ENCODE results near the gene ZBP1.

The ZBP1 gene

DNA sequence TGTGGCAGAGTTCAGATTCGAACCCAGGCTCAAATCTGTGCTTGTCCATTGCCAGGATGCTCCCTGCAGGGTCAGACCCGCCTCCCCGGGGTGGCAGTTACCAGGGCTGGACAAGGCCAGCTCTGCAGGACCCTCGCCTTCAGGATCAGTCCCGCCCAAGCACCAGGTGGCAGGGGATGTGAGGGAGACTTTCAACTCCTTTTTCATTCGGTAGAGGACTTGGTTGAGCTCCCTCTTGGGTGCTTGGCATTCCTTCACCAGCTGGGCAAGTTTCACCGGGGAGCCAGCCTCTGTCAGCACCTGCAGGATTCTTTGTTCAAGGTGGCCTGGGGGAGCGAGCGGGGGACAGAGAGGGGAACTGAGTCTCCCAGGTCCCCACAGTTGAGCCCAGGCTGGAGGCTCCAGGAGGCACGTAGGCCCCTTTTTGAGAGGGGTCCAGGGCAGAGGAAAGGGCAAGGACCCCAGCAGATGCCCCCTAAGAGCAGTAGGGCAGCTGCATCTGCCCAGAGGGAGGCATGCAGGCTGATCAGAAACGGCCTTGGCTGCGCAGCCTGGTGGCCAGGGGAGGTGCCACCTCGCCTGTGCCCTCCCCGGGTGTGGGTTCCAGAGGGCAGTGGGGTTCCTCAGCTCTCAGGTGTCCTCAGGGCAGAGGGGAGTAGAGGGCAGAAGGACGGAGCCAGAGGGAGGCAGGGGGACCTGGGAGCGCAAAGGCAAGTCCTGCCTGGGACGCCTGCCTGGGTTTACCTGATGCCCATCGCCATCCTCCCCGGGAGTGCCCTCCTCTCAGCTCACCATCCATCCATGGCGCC lies 3.9 kb downstream of the ZBP1 start:
- DNase-seq: no peak

DNA sequence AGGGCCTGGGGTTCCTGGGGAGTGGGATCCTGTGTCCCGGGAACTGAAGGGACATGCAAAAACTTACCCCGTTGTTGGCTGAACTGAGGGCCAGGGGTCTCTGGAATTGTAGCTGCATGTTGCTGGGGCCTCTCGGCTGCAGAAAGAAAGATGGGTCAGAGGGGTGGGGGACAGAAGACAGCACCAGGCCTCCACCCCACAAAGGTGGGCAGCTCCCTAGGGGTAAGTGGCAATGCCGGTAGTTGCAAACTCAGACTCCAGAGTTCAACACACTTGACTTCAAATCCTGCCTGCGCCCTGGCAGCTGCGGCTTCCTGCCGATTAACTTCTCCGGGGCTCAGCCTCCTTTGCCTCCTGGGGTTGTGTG lies 4.8 kb downstream of the ZBP1 start:
- DNase-seq: no peak

DNA sequence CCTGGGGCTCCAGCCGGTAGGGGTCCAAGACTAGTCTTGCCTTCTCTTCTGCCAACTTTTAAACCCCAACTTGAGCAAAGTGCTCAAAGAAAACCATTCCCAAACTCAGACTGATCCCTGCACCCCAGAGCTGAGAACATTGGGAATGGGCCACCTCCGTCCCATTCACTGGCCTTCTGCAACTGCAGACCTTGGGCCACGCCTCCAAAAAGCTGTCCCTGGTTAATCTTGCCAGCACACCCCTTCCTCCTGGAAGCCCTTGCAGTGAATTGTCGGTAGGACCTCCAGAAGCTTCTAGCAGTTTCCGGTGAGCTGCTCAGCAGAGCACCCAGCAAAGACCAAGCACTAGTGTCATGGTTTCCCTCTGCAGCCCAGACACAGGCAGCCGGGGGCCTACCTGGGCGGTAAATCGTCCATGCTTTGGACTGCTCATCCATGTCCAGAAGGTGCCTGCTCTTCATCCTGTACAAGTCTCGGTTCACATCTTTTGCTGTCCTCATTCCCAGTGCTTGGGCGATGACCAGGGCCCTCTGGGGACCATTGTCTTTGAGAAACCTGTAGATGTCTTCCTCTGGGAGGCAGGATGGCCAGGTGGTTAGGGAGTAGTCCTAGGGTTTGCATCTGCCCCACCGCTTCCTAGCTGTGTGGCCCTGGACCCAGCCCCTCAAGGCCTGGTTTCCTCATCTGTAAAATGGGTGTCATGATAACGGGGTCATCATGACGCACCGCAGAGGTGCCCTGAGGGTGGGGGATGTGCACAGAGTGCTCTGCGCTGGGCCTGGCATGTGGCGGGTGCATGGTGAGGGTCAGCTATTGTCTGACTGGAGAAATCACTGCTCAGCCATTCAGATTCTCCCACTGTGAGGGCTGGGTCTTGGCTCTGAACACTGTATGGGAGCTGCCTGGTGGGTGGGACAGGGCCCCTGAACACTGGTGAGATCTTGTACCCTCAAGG lies 5.5 kb downstream of the ZBP1 start:
- DNase-seq: no peak

DNA sequence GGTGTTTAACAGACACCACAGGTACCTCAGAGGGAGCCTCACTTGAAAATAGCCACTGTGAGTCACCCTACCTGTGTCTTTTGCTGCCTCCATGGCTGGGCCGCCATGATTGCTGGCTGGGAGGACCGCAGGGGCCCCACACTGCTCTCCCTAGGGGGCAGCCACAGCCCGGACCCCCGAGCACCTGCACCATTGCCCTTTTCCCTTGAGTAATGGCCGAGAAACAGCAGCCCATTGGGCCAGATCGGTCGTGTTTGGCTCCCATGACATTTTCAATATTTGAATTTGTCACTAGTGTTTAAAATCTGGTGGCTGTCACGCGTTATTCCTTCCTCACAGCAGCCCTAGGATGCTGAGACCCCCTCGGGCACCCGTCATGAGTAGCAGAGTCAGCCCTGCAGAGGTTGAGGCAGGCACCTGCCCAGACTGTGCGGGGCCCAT lies 6.7 kb downstream of the ZBP1 start:
- no peak for DNase-seq

- no peak for DNase-seq
Observed at GRCh38 chr20:57612916-57613315, 7.3 kb downstream of the ZBP1 start.

GRCh38 chr20:57612436-57612835 lies 7.8 kb downstream of the ZBP1 start:
- DNase-seq: no peak

- DNase-seq: no peak
Observed at GRCh38 chr20:57611586-57612311, 8.5 kb downstream of the ZBP1 start.

DNA sequence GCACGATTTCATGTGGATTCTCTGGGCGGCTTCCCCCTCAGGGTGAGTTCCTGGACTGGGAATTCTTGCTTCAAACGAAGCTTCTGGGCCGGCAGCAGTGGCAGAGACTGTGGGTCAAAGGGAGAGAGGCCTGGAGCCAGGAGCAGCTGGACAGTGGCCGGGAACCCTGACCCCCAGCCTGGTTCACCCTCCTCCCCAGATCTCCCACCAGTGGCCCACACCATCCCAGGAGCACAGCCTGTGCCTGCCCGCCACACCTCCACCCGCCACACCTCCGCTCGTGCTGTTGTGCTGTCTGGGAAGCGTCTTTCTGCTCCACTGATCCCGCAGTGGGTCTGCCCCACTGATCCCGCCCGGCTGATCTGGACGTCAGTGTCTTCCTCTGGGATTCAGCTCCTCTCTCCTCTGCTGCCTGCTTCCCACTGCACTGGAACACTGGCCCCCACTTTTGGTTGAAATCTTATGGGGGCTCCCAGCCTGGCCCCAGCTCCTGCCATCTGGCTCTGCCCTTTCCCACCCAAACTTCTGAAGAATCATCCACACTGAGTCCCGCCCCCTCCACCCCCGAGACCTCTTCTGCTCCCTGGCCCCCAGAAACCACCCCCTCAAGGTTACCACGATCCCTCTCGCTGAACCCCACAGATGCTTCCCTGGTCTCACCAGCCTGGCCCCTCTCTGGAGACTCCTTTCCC lies 9.8 kb downstream of the ZBP1 start:
- DNase-seq: no peak

DNA sequence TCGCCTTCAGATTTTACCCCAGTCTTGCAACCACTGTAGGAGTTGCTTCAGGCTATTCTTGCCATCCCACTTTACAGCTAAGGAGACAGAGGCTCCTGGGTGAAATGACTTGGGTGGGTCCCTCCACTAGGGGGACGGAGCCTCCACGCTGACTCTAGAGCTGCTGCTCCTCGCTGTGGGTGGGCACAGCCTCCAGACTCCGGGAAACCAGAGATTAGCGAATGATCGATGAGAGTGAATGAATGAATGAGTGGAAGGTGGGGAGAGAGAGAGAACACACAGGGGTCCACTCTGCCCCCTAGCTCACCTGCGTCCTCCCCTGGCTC lies 10.4 kb downstream of the ZBP1 start:
- DNase-seq: no peak

DNA sequence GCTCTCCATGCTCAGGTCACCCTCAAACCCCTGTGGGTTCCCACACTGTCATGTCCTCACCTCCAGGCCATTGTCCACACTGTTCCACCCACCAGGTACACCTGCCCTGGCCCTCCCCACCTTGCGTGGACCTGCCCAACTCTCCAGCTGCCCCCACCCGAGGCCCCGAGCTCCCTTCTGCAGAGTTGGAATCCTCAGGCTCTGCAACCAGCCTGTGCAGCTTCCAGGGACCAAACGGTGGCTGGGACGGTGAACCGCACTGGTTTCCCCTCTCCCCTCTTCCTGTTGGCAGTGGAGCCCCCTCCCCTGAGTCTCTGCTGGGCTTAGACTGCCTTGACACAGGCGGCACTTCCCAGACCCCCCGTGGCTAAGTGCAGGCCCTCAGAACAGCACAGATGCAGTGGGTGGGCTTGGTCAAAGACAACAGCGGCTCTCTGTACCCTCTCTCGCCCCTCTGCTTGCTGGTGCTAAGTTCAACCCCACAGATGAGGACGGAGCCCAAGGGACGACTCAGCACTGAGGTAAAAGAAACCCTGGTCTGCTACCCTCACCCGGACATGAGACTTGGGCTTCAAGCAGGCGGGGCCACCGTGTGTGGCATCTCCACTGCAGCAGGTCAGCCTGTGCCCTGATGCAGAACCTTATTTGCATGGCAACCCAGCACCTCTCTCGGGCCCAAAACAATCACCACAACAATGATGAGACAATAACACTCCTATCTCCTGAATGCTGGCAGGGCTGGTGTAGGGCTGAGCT lies 11.0 kb downstream of the ZBP1 start:
- no peak for DNase-seq

GRCh38 chr20:57608516-57608915 lies 11.7 kb downstream of the ZBP1 start:
- DNase-seq: no peak

DNA sequence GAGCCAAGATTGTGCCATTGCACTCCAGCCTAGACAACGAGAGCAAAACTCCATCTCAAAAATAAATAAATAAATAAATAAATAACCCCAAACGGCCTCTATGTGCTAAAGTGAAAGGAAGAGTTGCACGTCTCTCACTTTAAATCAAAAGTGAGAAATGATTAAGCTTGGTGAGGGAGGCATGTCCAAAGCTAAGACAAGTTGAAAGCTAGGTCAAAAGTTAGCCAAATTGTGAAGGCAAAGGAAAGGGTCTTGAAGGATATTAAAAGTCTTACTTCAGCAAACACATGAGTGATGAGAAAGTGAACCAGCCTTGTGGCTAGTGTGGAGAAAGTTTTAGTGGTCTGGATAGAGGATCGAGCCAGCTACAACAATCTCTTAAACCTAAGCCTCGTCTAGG lies 14.3 kb downstream of the ZBP1 start:
- no peak for DNase-seq

DNA sequence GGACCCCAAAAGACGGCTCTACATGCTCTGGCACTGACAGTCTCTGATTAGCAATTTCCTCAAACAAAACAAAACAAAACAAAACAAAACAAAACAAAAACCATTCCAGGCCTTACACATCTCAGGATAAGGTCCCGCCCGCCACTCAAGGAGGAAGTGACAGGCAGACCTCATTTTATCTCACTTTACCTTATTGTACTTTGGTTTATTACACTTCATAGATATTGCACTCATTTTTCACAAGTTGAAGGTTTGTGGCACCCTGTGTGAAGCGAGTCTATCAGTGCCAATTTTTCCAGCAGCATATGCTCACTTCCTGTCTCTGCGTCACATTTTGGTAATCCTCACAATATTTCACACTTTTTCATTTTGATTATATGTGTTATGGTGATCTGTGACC lies 15.2 kb downstream of the ZBP1 start:
- no peak for DNase-seq

GRCh38 chr20:57603120-57603519 lies 17.1 kb downstream of the ZBP1 start:
- DNase-seq: no peak

GRCh38 chr20:57601737-57602136 lies 18.5 kb downstream of the ZBP1 start:
- DNase-seq: no peak

- no peak for DNase-seq
Observed at GRCh38 chr20:57601211-57601570, 19.0 kb downstream of the ZBP1 start.

DNA sequence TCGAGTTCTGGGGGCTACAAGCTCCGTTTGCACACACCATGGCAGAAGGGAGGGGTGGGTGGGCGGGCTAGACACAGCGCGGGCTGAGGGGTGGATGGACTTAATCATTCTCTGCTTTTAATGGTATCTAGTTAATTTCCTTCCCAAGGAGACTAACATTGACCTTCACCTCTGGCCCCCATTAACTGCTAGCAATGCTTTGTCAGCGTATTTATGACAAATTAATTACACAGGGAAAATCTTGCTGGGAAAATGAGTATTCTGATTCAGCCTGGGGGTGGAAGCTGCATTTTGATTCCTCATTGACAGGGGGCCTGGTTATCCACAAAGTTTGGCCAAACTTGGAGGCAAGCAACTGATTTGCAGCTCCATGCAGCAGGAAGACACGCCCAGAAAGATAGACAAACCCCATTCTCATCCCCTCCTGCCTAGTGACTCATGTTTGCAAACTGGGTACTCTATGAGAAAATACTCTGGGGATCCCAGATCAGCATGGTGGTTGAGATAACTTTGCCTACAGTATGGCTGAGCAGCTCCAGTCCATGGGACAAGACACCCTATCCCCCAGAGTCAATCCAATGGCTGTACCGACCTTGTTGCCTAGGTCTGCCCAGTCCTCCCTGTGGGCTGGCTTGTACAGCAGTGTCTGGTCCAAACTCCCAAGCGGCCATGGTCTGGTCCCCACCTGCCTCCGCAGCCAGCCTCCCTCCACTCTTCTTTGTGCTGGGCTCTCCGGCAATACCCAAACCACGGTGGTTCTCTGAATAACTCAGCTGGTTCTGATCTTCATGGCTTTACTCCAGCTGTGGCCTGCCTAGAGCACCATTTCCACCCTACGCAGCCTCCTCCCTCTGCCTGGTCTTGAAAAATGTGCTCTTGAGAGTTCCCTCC lies 19.7 kb downstream of the ZBP1 start:
- no peak for DNase-seq

DNA sequence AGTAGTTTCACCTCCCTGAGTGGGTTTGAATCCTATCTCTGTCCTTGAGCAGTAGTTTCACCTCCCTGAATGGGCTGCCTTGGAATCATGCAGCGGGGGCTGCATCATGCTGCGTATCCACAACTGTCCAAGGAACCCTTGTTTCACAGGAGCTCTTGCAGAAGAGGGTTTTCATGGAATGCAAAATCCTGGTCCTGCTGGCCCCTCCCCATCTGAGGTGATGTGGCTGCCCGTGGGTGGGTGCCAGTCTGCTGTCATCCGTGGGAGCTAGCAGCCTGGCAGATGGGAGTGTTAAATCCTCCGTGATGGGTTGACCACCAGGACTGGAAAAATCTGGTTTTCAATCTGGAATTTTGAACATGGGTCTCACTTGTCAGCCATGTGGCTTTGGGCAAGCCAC lies 21.7 kb downstream of the ZBP1 start:
- DNase-seq: no peak

DNA sequence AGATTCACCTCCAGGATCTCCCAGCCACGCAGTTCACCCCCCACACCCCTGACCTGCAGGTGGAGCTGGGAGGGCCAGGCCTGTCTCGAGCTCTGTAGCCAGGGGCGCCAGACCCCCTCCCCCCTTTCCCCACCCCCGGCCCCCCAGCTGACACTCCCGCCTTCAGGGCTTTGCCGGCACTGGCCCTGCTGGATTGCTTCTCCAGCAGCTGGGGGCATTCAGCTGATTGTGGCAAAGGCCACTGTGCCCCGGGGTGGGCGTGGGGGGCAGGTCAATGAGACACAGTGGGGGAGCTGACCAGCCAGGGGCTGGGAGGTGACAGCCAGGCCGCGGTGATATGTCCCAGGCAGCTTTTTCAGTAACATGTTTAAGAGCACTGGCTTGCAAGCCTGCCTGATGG lies 22.2 kb downstream of the ZBP1 start:
- DNase-seq: no peak

- DNase-seq: peak; percentile 58
Observed at GRCh38 chr20:57596998-57597939, 23.0 kb downstream of the ZBP1 start.

All from stimulated activated CD4-positive, alpha-beta T cell treated with anti-CD3 and anti-CD28 coated beads, Interleukin-1b, Interleukin-23, amount 100 ng/mL, for 48 hours (primary cell).